Skeletal muscle tissue (tissue), 4 donors: ENCODE measurements around the gene DVL1. TPM values are rescaled to one million over a fixed set of nuclear protein-coding genes. Genes with fewer than 3 reads are reported as not detected.

Experiments used
- H3K27ac ChIP-seq: one replicate; pipeline ENCODE4 v1.7.0; 2013; ENCODE audit warnings: mild to moderate bottlenecking, low read depth, low read length, inconsistent platforms
- H3K27me3 ChIP-seq, 3 donors: one replicate each; pipeline ENCODE4 v1.7.0; 2013; ENCODE audit warnings: low read length in 3 of 3; ENCODE audit not compliant: control insufficient read depth in 3 of 3, insufficient read depth in 3 of 3
- H3K36me3 ChIP-seq, 3 donors: one replicate each; pipeline ENCODE4 v1.7.0; 2013; ENCODE audit warnings: low read length in 3 of 3; ENCODE audit not compliant: control insufficient read depth in 3 of 3, insufficient read depth in 3 of 3
- H3K4me1 ChIP-seq, 3 donors: one replicate each; pipeline ENCODE4 v1.7.0; 2013; ENCODE audit warnings: low read length in 3 of 3, mild to moderate bottlenecking in 3 of 3; ENCODE audit not compliant: control insufficient read depth in 3 of 3, insufficient read depth in 3 of 3
- H3K4me3 ChIP-seq, 3 donors: one replicate each; pipeline ENCODE4 v1.7.0; 2013; ENCODE audit warnings: low read length in 3 of 3
- H3K9ac ChIP-seq, 3 donors: one replicate each; pipeline ENCODE4 v1.7.0; 2013; ENCODE audit warnings: low read length in 3 of 3, mild to moderate bottlenecking in 3 of 3, moderate library complexity in 2 of 3, low read depth in 1 of 3
- H3K9me3 ChIP-seq, 3 donors: one replicate each; pipeline ENCODE4 v1.7.0; 2013; ENCODE audit warnings: low read length in 3 of 3; ENCODE audit not compliant: control insufficient read depth in 3 of 3
- total RNA-seq: library from RNA; depleted of rRNA; stranded (reverse); fragments of >200 nt; gene quantifications from one replicate; pipeline ENCODE4 v1.2.3, GENCODE V29; 2014
- donor health status: Osteomylitis.

Gene DVL1
- total RNA-seq, 1 donor from 2014 or later = 44.9 TPM

GRCh38 chr1:1348420-1349255 is 580 bp downstream of the DVL1 start:
- peak overlapping the region; percentile 86 to 96 (median 92) for H3K9ac ChIP-seq
- peaks cover 64 to 69% (median 66%) of the 10 kb centered on the region in 3 donors for H3K4me1 ChIP-seq
- H3K4me3 ChIP-seq = peak overlapping the region; percentile 83 to 89 (median 85)

GRCh38 chr1:1347663-1348419 is 1.4 kb downstream of the DVL1 start:
- H3K36me3 ChIP-seq = peaks cover 0 to 1% (median 0%) of the 10 kb centered on the region in 3 donors
- peak overlapping the region; percentile 94 for H3K27ac ChIP-seq
- peaks cover 0 to 4% (median 0%) of the 10 kb centered on the region in 3 donors for H3K27me3 ChIP-seq
- H3K4me3 ChIP-seq = peak overlapping the region; percentile 83 to 89 (median 85)
- no peaks in the 10 kb centered on the region for H3K9me3 ChIP-seq
- peaks cover 65 to 72% (median 67%) of the 10 kb centered on the region in 3 donors for H3K4me1 ChIP-seq
- peak overlapping the region; percentile 86 to 96 (median 92) for H3K9ac ChIP-seq

More at GRCh38 chr1:1348420-1349255, 580 bp downstream of the DVL1 start:
- H3K27me3 ChIP-seq = peaks cover 0 to 10% (median 7%) of the 10 kb centered on the region in 3 donors
- H3K36me3 ChIP-seq = no peaks in the 10 kb centered on the region
- no peaks in the 10 kb centered on the region for H3K9me3 ChIP-seq
- H3K27ac ChIP-seq = peak overlapping the region; percentile 94

GRCh38 chr1:1347026-1347595 is 2.1 kb downstream of the DVL1 start:
- Histone ChIP-seq H3K9me3 (no peaks in the 10 kb centered on the region), H3K27ac (peak overlapping the region; percentile 94), H3K4me3 (peak overlapping the region; percentile 83 to 89 (median 85)), H3K4me1 (peaks cover 61 to 72% (median 64%) of the 10 kb centered on the region in 3 donors), H3K9ac (peak overlapping the region; percentile 86 to 96 (median 92)), H3K27me3 (no peaks in the 10 kb centered on the region), H3K36me3 (peaks cover 0 to 2% (median 0%) of the 10 kb centered on the region in 3 donors)

GRCh38 chr1:1346501-1346890 is 2.7 kb downstream of the DVL1 start:
- Histone ChIP-seq H3K9ac (peak overlapping the region; percentile 86 to 96 (median 92)), H3K4me1 (peaks cover 55 to 72% (median 59%) of the 10 kb centered on the region in 3 donors)

GRCh38 chr1:1345860-1346500 is 3.2 kb downstream of the DVL1 start:
- Histone ChIP-seq H3K27ac (peak overlapping the region; percentile 94), H3K9me3 (no peaks in the 10 kb centered on the region), H3K4me1 (peaks cover 55 to 75% (median 57%) of the 10 kb centered on the region in 3 donors), H3K36me3 (peaks cover 9 to 12% (median 11%) of the 10 kb centered on the region in 3 donors), H3K9ac (peak overlapping the region; percentile 86 to 96 (median 92)), H3K27me3 (no peaks in the 10 kb centered on the region), H3K4me3 (peak overlapping the region; percentile 48 to 89 (median 83))

More at GRCh38 chr1:1346501-1346890, 2.7 kb downstream of the DVL1 start:
- H3K9me3 ChIP-seq = no peaks in the 10 kb centered on the region
- peak overlapping the region; percentile 94 for H3K27ac ChIP-seq
- H3K36me3 ChIP-seq = peaks cover 4 to 6% (median 5%) of the 10 kb centered on the region in 3 donors
- H3K27me3 ChIP-seq = no peaks in the 10 kb centered on the region
- peak overlapping the region; percentile 48 to 89 (median 83) for H3K4me3 ChIP-seq

- peaks cover 55 to 77% (median 57%) of the 10 kb centered on the region in 3 donors for H3K4me1 ChIP-seq
- peak overlapping the region; percentile 48 to 89 (median 83) for H3K4me3 ChIP-seq
- H3K27me3 ChIP-seq = no peaks in the 10 kb centered on the region
- peaks cover 15 to 17% (median 16%) of the 10 kb centered on the region in 3 donors for H3K36me3 ChIP-seq
- peak overlapping the region; percentile 94 for H3K27ac ChIP-seq
- peak overlapping the region; percentile 65 to 96 (median 86) for H3K9ac ChIP-seq
- no peaks in the 10 kb centered on the region for H3K9me3 ChIP-seq
Measured at GRCh38 chr1:1345384-1345783, 3.8 kb downstream of the DVL1 start.

GRCh38 chr1:1344655-1345361 is 4.4 kb downstream of the DVL1 start:
- H3K9ac ChIP-seq = peak overlapping the region; percentile 77 to 96 (median 86)
- peak overlapping the region; percentile 94 for H3K27ac ChIP-seq
- peaks cover 18 to 23% (median 20%) of the 10 kb centered on the region in 3 donors for H3K36me3 ChIP-seq
- peaks cover 55 to 77% (median 57%) of the 10 kb centered on the region in 3 donors for H3K4me1 ChIP-seq
- H3K27me3 ChIP-seq = no peaks in the 10 kb centered on the region
- peak overlapping the region; percentile 48 to 72 (median 58) for H3K4me3 ChIP-seq
- H3K9me3 ChIP-seq = no peaks in the 10 kb centered on the region

- Histone ChIP-seq H3K4me3 (peak overlapping the region; percentile 48 to 72 (median 60)), H3K4me1 (peaks cover 55 to 77% (median 57%) of the 10 kb centered on the region in 3 donors), H3K36me3 (peaks cover 23 to 28% (median 27%) of the 10 kb centered on the region in 3 donors), H3K27ac (peak overlapping the region; percentile 94), H3K27me3 (no peaks in the 10 kb centered on the region), H3K9me3 (no peaks in the 10 kb centered on the region), H3K9ac (peak overlapping the region; percentile 77 to 96 (median 86))
Measured at GRCh38 chr1:1343811-1344421, 5.3 kb downstream of the DVL1 start.
